HG02571 (cell line): ENCODE measurements around the gene SEPTIN11.
"Not testable (repeated sequence)": the region's sequence is repeated elsewhere in the genome, so short reads cannot be mapped to it uniquely, and the experiment has no call there.

ENCODE experiments used
- ATAC-seq: cut with Tn5 transposase; IDR thresholded peaks from one replicate; pipeline ENCODE4 v1.9.1; 2021; ENCODE audit warnings: mild to moderate bottlenecking, moderate library complexity; ENCODE audit not compliant: unreplicated experiment

Gene SEPTIN11

DNA sequence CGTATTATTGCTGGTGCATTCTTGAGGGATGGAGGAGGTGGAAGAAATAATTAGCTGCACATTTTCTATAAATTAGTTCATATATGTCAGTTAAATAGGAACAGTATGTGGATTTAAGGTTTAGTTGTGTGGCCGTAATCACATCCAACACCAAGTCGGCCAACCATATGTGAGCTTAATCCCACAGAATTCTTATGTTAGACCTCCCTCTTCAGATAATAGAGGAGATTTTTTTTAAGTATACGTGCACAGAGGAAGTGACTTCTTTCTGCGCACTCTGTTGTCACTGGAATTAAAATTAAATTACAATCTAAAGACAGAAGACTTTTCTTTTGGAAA, 2.1 kb downstream of the SEPTIN11 start:
- no peak for ATAC-seq

DNA sequence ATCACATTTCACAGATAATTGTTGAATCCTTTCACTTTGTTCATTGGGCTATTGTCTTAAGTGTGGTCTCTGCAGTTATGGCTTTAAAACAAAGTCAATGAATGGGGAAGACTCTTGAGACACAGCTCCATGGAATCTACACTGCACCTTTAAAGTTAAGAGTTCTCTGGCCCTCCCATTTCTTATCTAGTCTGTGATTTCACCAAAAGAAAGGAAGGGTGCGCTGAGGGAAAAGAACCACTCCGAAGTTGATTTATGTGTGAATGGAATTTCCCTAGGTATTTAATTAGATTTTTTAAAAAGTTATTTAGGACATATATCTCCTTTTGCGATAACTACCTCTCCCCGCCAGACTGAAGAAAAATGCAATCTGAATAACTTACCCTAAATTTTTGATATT, 2.5 kb downstream of the SEPTIN11 start:
- ATAC-seq, result no peak

DNA sequence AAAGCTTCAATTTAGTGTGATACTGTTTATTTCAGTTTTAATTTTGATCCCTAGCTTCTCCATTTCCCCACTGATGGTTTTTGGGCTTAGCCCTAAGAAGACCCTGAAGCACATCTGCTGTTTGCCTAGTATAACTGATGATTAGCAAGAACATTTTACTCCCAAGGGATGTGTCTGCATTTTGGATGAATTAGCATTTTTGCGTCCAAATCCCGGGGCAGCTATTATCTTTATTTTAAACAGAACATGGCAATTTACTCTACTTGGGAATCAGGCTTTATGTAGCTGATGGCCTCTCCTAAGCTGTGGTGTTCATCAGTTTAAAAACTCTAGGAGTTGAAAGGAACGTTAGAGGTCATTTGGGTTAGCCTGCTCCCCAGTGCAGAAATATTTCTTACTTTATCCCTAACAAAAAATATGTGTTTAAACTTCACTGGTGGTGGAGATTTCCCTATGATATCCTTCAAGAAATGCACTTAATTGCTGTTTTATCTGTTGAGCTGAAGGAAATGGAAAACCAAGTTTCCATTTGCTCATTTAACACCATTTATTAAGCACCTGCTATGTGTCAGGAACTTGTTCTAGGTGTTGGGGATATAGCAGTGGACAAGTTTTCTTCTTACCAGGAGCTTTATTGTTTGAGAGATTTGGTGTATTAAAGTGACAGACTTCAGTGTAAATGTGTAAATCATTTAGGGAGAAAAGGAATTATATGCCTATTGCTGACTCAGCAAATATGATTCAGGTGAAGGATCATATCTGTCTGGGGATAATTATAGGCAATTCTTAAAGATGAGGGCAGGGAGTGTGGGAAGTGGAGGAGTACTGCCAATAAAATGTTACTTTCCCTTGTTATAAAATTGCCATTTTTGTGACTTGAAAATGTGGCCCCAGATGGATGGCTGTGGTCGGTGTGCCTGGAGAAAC, 3.4 kb downstream of the SEPTIN11 start:
- no peak for ATAC-seq

DNA sequence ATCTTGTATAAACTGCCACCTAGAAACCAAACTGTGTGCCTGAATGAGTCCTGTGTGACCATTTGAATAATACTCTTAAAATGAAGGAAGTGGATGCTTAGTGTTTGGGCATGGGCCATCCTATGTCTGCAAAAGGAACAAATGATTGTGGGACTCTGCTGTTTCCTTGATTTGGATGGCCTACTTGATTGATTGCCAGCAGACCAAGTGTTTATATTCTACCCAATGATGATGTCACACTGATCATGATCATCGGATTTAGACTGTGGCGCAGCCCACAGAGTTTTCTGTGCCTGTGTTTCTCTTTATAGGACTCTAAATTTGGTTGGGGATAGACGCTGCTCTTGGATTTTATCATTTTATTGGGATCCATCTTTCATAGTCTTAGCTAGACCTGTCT, 4.4 kb downstream of the SEPTIN11 start:
- ATAC-seq, result no peak

DNA sequence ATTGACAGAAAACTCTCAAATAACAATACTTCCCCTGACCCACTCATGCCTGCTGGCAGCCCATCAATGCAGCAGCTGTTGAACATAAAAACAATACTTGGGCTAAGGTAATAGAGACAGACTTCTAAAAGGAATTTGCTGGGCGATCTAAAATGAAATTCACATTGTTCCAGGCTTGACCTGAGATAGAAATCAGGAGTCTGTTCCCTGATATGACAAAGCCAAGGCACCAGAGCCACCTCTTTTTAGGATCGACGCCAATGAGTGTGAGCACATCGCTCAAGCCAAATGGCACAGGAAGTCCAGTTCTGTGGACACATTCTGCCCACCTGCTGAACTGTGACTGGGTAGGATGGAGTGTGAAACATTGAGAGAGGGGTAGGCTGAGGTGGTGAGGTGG, 4.9 kb downstream of the SEPTIN11 start:
- no peak for ATAC-seq

DNA sequence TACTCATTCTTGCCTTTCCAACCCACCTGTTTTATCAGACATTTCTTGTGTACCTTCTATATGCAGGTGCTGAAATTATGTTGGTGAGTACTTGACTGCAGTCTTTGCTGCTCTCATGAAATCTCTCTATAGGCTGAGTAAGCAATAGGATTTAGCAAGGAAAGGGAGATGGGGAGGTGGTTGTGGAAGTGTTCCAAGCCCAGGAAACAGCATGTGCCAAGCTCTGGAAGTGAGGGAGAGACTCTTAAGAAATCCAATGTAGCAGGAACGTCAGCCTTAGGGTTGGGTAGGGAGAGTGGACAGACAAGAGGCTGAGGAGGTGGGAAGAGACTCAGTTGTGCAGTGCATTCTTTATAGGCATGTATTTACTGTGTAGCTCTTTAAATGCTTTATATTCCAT, 5.6 kb downstream of the SEPTIN11 start:
- ATAC-seq, result no peak

DNA sequence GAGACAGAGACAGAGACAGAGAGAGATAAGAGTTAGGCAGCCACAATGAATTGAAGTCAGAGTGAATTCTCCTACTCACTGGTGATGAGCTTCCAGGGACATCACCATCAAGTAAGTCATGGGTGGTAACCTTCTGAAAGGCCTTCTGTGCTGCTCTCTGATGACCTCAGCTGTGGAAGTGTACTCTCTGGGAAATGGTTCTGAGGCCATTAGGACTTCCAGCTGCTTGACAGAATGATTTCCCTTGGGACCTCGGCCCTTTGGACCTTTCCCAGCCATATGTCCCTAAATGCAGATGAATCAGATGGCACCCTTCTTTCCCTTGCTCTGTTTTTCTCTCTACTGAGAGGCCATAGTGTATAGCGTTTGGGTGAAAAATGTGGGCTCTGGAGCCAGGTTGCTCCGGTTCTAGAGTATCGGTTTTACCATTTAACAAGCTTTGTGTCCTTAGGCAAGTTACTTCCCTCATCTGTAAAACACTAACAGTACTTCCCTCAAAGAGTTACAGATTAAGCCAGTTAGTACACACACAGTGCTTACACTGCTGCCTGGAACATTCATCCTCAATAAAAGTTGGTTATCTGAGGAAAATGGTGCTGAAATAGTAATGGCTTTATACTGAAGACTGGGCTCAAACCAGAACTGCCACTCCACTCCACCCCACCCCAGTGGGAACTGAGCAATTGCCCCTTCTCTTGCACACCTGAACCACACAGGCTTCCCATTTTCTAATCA, 7.6 kb downstream of the SEPTIN11 start:
- no peak for ATAC-seq

DNA sequence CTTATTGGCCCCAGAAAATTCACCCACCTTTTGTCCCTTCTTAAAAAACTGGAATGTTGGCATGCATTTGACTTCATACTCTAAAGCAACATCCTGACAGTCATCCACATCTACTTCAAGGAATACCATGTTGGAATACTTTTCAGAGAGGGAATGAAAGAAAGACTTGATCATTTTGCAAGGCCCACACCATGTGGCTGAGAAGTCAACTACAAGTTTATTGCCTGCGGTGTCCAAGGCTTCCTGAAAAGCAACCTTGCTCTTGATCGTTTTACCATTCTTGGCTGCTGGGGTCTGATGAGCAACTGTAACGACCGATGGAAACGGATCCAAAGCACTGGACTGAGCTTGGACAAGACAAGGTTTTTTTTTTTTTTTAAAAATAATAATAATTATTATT, 9.3 kb downstream of the SEPTIN11 start:
- no peak for ATAC-seq

DNA sequence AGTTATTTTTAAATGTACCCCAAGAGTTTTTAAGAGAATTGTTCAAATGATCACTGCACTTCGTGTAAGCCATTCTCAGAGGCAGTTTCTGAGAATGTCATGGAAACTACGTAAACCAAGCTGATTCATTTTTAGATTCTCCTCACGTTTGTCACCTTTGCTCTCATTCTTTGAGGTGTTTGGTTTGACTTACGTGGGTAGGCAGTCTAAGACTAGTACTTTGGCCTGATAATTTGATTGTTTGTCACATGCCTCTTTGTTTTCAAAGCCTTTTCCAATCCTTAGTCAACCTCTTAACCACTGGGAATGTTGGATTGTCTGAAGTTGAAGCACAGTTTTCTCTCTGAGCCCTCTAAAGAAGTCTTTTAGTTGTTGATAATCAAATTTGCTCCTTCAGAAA, 10.5 kb downstream of the SEPTIN11 start:
- ATAC-seq, result peak; percentile 62

DNA sequence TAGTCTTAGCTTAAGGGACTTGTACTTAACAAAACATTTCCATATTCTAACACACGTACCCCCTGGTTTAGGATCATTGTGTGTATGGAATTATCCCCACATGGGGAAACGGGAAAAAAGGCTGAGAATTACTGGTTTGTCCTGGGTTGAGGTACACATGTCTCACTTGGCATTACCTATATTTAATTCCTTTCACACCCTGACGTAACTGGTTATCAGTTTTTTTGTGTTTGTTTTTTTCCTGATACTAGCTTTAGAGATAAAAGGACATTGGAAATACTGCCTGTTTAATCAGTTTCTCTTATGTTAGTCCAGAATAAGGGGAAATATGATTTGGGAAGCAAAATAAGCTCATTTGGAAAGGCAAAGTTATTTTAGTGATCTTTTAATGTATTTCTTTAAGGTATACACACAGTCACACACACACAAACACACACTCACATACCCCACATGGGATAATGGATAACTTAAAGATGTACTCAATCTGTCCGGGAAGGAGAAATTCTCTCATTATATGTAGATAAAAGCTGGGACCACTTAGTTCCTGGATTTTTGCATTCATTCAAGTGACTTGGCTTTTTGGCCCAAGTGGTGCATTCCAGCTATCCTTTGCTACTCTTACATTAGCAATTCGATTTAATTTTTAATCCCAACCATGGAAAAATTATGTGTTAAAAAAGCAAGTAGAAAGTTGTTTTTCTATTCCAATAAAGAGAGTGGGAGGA, 13.0 kb downstream of the SEPTIN11 start:
- ATAC-seq, result no peak

DNA sequence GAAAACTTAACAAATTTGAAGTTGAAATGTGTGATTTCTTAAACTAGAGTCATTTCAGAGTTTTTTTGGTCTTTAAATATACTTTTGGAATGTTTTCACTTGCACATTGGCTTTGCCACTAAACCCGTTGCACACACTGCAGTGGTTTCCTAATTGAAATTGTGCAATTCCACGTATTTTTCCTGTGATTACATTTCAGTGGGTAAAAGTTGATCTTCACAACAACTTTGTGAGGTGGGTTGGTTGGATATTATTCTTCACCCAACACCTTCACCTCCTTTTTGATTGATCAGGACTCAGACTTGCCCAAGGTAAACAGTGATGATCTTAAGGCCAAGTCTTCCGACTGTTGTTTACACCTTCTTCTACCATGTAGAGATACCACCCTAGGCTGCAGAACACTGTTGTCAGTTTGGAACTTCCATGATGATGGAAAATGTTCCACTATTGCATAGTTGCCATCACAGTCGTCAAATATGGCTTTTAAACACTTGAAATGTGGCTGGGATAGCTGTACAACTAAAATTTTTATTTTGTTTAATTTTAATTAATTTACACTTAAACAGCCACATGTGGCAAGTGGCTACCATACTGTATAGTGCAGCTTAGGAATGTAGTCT, 13.7 kb downstream of the SEPTIN11 start:
- no peak for ATAC-seq

DNA sequence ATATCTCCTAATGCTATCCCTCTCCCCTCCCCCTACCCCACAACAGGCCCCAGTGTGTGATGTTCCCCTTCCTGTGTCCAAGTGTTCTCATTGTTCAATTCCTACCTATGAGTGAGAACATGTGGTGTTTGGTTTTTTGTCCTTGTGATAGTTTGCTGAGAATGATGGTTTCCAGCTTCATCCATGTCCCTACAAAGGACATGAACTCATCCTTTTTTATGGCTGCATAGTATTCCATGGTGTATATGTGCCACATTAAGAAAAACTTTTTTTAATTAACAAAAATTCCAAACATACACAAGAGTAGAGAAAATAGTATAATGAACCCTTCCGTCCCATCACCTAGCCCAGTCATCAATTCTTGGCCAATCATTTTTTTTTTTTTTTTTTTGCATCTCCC, 14.4 kb downstream of the SEPTIN11 start:
- not testable (repeated sequence) for ATAC-seq

DNA sequence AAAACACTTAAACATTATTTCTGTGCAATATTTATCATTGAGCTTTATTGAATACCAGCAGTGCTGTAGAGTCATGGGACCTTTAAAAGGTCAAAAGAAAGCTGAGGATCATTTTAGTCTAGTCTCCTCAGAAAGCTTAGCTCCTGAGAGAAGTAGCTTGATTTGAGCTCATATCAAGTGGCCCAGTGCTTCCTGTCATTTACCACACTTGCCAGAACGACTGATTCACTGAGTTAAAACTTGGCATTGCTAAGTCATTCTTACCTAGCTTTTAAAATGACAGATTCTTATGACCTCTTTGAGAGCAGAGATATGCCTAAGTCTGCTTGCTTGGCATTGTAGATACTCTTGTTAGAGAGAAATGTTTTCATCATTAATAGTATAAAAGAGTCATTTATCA, 15.2 kb downstream of the SEPTIN11 start:
- no peak for ATAC-seq

DNA sequence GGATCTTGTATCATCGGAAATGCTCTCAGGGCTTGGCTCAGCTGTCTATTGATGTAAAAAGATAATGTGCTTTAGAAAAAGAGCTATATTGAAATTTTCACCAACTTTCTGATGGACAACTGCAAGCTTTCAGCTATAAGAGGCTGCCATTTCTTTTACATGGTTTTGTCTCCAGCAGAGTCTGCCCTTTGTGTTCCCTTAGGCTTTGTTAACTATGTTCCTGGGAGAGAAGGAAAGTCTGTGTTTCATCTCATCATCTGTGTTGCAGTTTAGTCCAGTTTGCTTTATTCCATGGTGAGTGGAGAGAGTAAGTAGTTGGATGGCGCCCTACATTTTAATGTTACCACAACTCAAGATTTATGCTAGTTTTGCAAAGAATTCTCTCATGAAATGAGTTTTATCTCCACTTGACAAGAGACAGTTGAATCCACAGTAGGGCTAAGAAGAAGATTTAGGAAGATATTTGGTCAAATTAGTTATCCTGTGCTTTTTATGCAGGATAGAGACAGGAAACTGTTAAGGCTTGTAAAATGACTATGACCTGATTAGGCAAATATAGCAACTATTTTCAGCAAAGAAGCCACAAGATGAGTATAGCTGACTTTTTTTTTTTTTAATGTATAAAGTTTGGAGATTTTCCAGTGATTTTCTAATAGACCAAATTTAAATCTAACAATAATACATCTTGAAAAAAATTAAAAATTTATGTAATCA, 16.5 kb downstream of the SEPTIN11 start:
- ATAC-seq, result no peak

DNA sequence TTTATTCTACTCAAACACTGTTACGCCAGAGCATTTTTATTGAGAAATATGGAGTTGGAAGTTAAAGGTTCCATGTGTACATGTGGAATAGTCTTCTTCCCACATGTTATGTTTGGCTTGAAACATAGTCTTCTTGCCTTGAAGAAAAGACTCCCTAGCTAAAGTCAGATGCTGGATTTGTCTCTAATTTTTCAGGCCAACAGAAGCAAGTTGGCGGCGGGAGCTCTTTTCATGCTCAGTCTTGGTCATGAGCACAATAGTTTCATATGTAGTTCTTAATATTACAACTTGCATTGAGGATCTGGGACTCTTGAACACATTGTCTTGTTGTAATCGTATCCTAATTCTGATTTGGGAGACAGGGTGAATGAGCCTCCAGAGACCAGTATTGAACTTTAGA, 19.4 kb downstream of the SEPTIN11 start:
- ATAC-seq, result no peak

DNA sequence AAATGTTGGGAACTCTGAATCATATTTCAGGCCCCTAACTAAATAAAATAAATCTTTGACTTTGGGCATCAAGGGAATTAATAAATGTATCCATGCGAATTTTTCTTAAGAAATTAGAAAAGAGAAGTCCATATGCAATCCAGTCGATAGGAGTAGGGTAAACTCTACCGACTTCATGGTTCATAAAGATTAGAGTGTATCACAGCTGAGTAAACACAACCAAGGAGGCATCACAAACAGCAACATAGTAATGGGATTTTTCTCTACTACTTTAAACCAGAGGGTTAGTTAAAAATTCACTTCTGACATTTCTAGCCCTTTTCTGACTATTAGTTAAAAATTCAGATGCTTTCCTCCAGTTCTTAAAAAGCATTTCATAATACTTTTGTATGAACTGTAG, 19.9 kb downstream of the SEPTIN11 start:
- ATAC-seq, result no peak

DNA sequence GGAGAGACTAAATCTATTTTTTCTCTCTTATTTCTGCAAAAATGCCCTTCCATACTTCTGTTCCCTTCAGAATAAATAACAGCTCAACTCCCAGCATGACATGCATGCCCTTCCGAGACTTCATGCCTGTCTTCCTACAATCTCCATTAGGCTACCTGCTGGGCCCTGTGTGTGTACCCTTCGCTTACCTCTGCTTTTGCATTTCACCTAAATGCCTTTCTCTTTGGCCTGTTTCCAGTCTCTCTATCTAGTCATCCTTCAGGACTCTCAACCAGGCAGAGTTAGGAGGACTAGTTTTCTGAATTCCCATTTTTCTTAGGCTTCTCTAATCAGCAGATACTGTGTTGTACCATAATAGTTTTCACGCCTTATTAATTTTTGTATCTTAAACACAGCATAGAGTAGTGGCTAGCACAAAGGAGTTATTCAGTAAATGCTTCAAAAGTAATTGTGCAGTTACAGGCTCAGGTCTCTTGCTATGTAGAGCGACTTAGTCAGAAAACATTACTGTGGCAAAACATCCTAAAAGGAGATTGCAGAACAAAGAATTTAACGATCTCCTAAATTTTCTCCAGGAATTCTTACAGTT, 20.5 kb downstream of the SEPTIN11 start:
- ATAC-seq, result no peak

DNA sequence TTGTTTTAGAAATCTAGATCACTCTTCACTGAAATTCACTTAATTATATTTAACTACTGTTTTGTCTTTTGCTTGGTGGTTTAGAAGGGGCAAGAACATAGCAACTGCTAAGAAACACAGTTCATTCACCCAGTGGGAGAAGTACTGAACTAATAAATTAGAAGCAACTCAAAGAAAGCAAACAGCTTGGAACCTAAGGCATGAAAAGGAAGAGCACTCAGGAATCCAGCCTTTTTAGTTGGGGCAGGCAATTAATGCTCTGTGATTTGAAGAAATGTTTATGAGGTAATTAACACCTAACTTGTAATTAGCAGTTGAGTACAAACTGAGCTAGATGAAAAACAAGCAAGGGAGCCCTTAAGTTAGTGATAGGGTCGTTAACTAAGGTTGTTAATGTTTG, 22.8 kb downstream of the SEPTIN11 start:
- ATAC-seq, result no peak

DNA sequence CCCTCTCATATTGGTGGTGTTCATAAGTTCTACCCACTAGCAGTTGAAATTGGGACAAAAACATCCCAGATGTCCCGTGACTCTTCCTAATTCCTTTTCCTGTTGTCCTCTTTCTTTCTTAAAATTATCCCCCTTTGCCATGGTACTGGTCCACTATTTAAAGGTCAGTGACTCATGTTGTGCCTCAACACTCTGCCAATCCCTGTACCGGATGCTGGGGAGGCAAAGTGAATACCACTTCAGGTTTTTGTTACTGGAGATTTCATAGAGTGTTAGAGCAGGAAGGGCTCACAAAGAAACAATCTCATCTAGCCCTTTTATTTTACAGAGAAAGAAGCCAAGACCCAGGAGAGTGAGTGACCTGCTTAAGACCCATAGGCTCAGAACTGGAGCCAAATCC, 24.6 kb downstream of the SEPTIN11 start:
- no peak for ATAC-seq

DNA sequence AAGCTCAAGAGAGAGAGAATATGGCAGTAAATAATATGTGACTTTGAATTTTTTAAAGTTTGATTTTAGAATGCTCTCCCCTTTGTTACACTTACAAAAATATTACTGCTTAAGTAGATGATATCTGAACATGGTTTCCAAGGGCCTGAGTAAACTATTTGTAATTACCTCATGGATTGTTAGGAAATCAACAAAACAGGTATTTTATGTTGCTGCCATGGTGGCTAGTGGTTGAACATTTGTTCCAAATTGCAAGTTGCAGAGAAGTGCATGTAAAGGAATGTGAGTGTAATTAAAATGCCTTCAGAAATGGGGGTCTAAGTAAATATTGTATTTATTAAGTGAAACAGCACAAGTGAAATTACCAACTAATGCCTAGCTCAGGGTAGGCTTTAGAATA, 27.6 kb downstream of the SEPTIN11 start:
- no peak for ATAC-seq
